HG03469 (cell line): ENCODE data around the gene PBXIP1.

ENCODE experiments used
- ATAC-seq: cut with Tn5 transposase; IDR thresholded peaks from one replicate; pipeline ENCODE4 v1.9.1; 2021; ENCODE audit warnings: mild to moderate bottlenecking, moderate library complexity, moderate number of reproducible peaks; ENCODE audit not compliant: unreplicated experiment

The PBXIP1 gene

DNA sequence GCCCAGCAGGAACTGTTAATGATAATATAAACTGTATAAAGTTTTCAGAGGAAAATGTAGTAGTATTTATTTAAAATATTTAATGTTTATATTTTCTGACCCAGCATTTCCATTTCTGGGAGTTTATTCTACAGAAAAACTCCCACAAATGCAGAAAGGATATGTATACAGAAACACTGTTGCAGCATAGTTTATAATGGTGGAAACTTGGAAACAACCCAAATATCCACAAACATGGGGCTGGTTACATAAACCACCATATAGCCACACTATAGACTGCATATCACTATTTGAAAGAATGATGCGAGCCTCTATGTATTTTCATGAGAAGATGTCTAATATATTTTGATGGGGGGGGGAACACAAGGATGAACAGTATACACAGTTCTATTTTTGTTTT lies 54.3 kb downstream of the PBXIP1 start:
- ATAC-seq: no peak

DNA sequence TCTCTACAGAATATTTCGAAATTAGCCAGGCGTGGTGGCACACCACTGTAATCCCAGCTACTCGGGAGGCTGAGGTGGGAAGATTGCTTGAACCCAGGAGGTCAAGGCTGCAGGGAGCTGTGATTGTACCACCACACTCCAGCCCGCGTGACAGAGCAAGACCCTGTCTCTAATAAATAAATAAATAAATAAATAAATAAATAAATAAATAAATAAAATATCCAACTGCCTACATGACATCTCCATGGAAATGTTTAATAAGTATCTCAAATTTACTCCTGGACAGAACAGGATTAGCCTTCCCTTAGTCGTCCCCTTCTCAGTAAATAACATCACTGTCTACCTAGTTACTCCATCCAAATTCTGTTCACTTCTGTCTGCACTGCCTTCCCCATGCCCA lies 56.9 kb downstream of the PBXIP1 start:
- ATAC-seq: no peak

DNA sequence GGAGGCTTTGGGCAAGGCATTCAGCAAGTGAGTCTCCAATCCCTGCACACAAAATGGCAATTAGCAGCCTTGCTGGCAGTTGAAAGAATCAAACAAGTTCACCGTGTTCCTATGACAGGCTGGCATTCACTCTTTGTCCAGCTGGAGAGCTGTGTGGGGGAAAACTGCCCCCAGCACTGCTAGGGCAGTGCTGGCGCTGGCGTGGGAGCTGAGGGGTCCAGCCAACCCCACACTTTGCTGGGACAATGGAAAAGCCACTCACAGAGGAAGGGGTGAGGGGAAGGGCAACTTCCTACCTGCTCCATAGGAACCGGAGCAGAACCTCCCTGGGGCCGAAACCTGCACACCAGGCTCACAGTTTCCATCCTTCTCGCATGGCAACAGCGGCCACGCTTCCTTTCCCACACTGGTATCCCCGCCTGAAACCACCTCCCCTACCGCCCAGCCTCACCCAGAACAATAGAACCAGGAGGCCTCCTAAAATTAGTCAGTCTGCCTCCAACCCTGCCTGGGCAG lies 59.1 kb downstream of the PBXIP1 start:
- ATAC-seq: no peak

DNA sequence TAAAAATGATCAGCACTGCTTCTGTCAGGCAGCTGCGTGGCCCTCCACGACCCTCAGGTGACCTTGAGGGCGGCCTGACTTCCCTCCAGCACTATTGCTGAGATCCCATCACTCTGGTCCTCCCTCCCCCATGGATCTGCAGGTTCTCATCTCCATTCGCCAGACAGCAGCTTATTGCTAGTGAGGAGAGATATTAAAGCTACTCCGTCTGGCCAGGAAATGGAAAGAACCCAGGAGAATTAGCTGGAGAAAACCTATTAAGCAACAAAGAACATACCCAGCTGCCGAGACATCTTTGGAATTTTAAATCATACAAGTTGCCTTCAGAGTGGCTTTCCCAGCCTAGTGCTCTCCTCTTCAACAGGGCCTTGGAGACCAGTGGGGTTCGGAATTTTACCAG lies 60.1 kb downstream of the PBXIP1 start:
- no peak for ATAC-seq
